ENCODE data around the gene DHRS3.

- TF ChIP-seq POLR2A (IDR thresholded peaks at IDR 0.05) (no peak), POLR2AphosphoS5 (IDR thresholded peaks at IDR 0.05) (no peak)
- TF ChIP-seq, protein P1, sequence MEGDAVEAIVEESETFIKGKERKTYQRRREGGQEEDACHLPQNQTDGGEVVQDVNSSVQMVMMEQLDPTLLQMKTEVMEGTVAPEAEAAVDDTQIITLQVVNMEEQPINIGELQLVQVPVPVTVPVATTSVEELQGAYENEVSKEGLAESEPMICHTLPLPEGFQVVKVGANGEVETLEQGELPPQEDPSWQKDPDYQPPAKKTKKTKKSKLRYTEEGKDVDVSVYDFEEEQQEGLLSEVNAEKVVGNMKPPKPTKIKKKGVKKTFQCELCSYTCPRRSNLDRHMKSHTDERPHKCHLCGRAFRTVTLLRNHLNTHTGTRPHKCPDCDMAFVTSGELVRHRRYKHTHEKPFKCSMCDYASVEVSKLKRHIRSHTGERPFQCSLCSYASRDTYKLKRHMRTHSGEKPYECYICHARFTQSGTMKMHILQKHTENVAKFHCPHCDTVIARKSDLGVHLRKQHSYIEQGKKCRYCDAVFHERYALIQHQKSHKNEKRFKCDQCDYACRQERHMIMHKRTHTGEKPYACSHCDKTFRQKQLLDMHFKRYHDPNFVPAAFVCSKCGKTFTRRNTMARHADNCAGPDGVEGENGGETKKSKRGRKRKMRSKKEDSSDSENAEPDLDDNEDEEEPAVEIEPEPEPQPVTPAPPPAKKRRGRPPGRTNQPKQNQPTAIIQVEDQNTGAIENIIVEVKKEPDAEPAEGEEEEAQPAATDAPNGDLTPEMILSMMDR (IDR thresholded peaks at IDR 0.05) = no peak
Measured at GRCh38 chr1:12565094-12565965, 52.7 kb downstream of the DHRS3 start.
